AG04450 (cell line): ENCODE results near the gene COPG1. TPM values are rescaled to one million over a fixed set of nuclear protein-coding genes. Genes with fewer than 3 reads are reported as not detected.

Experiments used
- CTCF ChIA-PET: fragments of 300-600, 350-600 bp; formaldehyde crosslinking; extraction: SDS; loops from one replicate; lab custom pipeline; 2022; ENCODE audit warnings: antibody characterized with exemption, inconsistent platforms; lab: Charles Lee
- POLR2A ChIA-PET: fragments of 350-600 bp; formaldehyde crosslinking; extraction: SDS; loops from one replicate; lab custom pipeline; 2021; ENCODE audit warnings: antibody characterized with exemption, inconsistent platforms; lab: Yijun Ruan, JAX
- DNase-seq: peaks from one replicate; pipeline ENCODE4 v3.0.0-alpha.2; 2011; ENCODE audit warnings: low read depth, low spot score
- H3K27ac ChIP-seq: one replicate; pipeline ENCODE4 v1.5.1; 2012; ENCODE audit warnings: low read depth, low read length, control low read depth
- H3K27me3 ChIP-seq: one replicate; pipeline ENCODE4 v1.6.0; 2012; ENCODE audit warnings: low read length; ENCODE audit not compliant: control insufficient read depth, insufficient read depth
- H3K4me3 ChIP-seq: 2 replicates; pipeline ENCODE4 v1.5.1; 2011; ENCODE audit warnings: mild to moderate bottlenecking, low read depth, low read length, control low read depth
- H3K9me3 ChIP-seq: 2 replicates; pipeline ENCODE4 v1.5.1; 2012; ENCODE audit warnings: low read length; ENCODE audit not compliant: control insufficient read depth, insufficient read depth
- polyA plus RNA-seq: library from polyadenylated mRNA; depleted of rRNA; stranded (reverse); fragments of >200 nt; gene quantifications from 2 replicates; pipeline ENCODE4 v1.2.3, GENCODE V29; 2011
- TF ChIP-seq, protein P1 (sequence below): IDR thresholded peaks from 2 replicates; pipeline ENCODE4 v1.5.1; 2011; ENCODE audit warnings: low read depth, low read length, control low read depth, inconsistent platforms

The COPG1 gene
- polyA plus RNA-seq, 1 experiment: 229 TPM

DNA sequence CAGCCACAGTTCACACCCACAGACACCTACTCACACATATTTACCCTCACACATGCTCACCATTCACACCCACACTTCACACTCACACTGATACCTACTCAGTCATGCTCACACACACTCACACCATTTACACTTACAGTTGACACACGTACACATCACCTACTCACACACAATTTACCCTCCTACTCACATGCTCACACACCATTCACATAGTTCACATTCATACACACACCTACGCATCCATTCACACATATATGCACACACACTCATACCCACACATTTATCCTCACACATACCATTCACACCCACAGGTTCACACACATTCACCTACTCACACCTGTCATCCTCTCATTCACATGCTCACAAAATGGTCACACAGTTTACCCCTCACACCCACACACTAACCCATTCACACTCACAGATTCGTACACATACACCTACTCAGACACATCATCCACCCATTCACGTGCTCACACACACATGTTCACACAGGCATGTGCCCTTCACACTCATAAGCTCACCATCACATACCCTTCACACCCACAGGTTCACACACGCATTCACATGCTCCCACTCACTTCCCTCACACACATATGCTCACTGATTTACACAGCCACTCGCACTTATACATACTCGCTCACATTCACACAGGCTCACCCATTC lies 71.5 kb downstream of the COPG1 start:
- DNase-seq: no peak
- H3K27me3 ChIP-seq: no peaks in the 10 kb centered on the region
- no peak overlapping the region for H3K4me3 ChIP-seq
- no peak overlapping the region for H3K27ac ChIP-seq
- ChIA-PET POLR2A (interaction anchor here (0.5 kb wide), 1 partner anchor 7 kb away, joined by 3 read pairs; no protein-coding TSS in a partner anchor), CTCF (no interaction called here)
- no peaks in the 10 kb centered on the region for H3K9me3 ChIP-seq
- TF ChIP-seq, protein P1, sequence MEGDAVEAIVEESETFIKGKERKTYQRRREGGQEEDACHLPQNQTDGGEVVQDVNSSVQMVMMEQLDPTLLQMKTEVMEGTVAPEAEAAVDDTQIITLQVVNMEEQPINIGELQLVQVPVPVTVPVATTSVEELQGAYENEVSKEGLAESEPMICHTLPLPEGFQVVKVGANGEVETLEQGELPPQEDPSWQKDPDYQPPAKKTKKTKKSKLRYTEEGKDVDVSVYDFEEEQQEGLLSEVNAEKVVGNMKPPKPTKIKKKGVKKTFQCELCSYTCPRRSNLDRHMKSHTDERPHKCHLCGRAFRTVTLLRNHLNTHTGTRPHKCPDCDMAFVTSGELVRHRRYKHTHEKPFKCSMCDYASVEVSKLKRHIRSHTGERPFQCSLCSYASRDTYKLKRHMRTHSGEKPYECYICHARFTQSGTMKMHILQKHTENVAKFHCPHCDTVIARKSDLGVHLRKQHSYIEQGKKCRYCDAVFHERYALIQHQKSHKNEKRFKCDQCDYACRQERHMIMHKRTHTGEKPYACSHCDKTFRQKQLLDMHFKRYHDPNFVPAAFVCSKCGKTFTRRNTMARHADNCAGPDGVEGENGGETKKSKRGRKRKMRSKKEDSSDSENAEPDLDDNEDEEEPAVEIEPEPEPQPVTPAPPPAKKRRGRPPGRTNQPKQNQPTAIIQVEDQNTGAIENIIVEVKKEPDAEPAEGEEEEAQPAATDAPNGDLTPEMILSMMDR: no peak

DNA sequence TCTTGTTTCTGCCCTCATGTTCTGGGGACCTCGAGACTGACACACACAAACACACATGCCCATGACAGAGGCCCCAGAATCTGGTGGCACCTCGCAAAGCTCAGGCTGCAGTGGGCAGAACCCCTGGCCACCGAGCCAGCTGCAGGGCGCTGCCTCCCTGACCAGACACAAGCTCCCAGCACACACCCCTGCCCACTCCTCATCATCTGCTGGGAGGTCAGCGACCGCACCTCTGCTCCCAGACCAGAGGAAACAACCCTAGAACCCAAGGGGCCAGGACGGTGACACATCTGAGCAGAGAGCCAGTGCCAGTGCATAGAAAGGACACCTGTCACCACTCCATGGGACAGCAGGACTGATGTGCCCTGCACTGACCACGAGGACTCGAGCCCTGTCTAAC lies 72.5 kb downstream of the COPG1 start:
- ChIA-PET CTCF (no interaction called here), POLR2A (no interaction called here)
- no peak overlapping the region for H3K27ac ChIP-seq
- DNase-seq: no peak
- H3K9me3 ChIP-seq: no peaks in the 10 kb centered on the region
- no peaks in the 10 kb centered on the region for H3K27me3 ChIP-seq
- TF ChIP-seq, protein P1: no peak
- H3K4me3 ChIP-seq: no peak overlapping the region

DNA sequence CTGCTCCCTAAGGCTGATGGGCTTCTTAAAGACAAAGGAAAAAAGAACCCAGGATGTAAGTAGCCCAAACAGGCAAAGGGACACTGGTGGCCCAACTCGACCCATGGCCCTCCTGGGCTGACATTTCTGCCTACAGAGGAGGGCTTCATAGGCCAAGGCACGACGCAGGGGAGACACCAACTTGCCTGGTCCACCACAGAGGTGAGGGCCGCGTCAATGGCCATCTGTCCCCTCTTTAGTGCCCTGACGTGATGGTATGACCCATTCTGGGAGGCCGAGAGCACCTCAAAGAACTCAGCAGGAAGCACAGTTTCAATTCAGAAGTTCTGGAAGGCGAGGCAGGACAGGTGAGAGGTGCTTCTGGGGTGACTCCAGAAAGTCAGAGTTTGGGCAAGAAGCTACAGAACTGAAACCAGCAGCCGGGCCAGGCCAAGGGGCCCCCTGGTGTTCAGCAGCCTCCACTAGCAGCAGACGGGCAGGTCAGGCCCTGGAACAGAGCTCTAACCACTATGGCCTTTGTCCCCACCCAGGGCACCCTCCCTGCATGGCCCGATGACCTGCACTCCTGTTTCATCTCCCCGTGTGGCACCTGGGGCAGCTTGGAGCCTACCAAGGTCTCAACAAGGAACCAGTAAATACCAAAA lies 74.4 kb downstream of the COPG1 start:
- TF ChIP-seq, protein P1: peak; percentile 31; the same call in 1 of the 2 replicates
- Histone ChIP-seq H3K4me3 (no peak overlapping the region), H3K27ac (no peak overlapping the region), H3K27me3 (no peaks in the 10 kb centered on the region), H3K9me3 (no peaks in the 10 kb centered on the region)
- ChIA-PET POLR2A (no interaction called here), CTCF (interaction anchor here (0.5 to 1.2 kb wide), 3 partner anchors 149 to 353 kb away, joined by 3 to 6 read pairs (median 3); no protein-coding TSS in a partner anchor)
- DNase-seq: no peak

DNA sequence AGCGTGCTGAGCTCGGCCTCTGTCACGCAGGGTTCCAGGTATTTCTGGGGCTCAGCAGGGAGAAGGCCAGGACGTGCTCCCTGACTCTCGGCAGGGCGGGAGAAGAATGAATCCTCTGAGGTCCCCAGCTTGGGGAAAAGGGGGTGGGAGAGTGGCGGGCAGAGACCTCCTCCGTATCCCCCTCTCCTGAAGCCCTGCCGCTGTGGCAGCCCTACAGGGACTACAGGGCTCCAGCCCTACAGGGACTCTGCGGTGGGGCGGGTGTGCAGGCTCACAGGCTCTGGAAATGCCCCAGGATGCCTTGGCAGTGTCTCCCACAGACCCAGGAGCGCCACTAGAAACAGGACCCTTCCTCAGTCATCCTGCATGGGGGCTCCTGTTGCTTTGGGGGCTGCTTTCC lies 75.4 kb downstream of the COPG1 start:
- H3K27ac ChIP-seq: no peak overlapping the region
- DNase-seq: no peak
- ChIA-PET POLR2A (no interaction called here), CTCF (no interaction called here)
- no peak overlapping the region for H3K4me3 ChIP-seq
- H3K27me3 ChIP-seq: no peaks in the 10 kb centered on the region
- TF ChIP-seq, protein P1: no peak
- no peaks in the 10 kb centered on the region for H3K9me3 ChIP-seq

DNA sequence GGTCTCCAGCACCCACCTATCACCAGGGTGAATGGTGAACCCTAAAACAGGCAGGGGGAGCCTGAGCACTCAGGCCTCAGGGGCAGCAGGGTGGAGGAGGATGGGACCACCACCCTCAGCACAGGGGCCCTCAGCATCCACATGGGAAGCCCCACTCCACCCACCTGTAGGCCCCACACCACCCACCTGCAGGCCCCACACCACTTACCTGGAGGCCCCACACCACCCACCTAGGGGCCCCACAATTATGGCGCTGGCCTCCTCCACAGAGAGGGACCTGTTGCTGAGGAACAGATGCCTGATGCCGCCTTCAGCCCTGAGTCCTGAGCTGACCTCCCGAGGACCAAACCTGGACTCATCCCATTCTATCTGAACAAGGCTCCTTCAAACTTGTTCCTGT lies 76.0 kb downstream of the COPG1 start:
- DNase-seq: no peak
- CTCF ChIA-PET: no interaction called here
- no peaks in the 10 kb centered on the region for H3K9me3 ChIP-seq
- no peak overlapping the region for H3K4me3 ChIP-seq
- TF ChIP-seq, protein P1: no peak
- H3K27ac ChIP-seq: no peak overlapping the region
- POLR2A ChIA-PET: no interaction called here
- no peaks in the 10 kb centered on the region for H3K27me3 ChIP-seq
